ENCODE results near the gene ELAVL1. TPM values are rescaled to one million over a fixed set of nuclear protein-coding genes. Genes with fewer than 3 reads are reported as not detected.

ELAVL1 gene
- total RNA-seq, 1 donor from 2014 or later = 108 TPM

GRCh38 chr19:7914598-7915045, 90.8 kb downstream of the ELAVL1 start, which contains the start of gene TGFBR3L:
TGFBR3L (plus strand) TSS chr19:7914830.
- Mint-ChIP-seq H3K9me3 (no peaks in the 10 kb centered on the region), H3K36me3 (peaks cover 12% of the 10 kb centered on the region), H3K27me3 (ENCODE audit: insufficient read depth, low read depth) (peaks cover 34% of the 10 kb centered on the region), H3K4me3 (peak within 1 kb of the TSS; percentile 76), H3K4me1 (peaks cover 12% of the 10 kb centered on the region), H3K27ac (no peak within 1 kb of the TSS)
- H3K36me3 ChIP-seq = no peaks in the 10 kb centered on the region
- peaks cover 27% of the 10 kb centered on the region for H4K20me1 ChIP-seq (ENCODE audit: low read depth)
- H3K9ac ChIP-seq = no peak within 1 kb of the TSS
- H3K27me3 ChIP-seq = peaks cover 62% of the 10 kb centered on the region
- H3K4me1 ChIP-seq = peaks cover 8% of the 10 kb centered on the region
- no peaks in the 10 kb centered on the region for H3K9me3 ChIP-seq (ENCODE audit: low read depth)
- H3K4me3 ChIP-seq = no peak within 1 kb of the TSS
- H3K79me2 ChIP-seq (ENCODE audit: low read depth) = no peaks in the 10 kb centered on the region
- H2AFZ ChIP-seq (replicated peaks) = no peak within 1 kb of the TSS
- TF ChIP-seq CTCF (IDR thresholded peaks at IDR 0.05) = no peak
- no peak for TF ChIP-seq EZH2 (IDR thresholded peaks at IDR 0.05)
- no peak for TF ChIP-seq EZH2phosphoT487 (IDR thresholded peaks at IDR 0.05)
- no peak within 1 kb of the TSS for H3K4me2 ChIP-seq
- no peak for DNase-seq (ENCODE audit: low spot score)
- H3F3A ChIP-seq (ENCODE audit: low read depth) = peaks cover 25% of the 10 kb centered on the region
- H3K27ac ChIP-seq = no peak within 1 kb of the TSS

- H3K4me2 ChIP-seq = no peak overlapping the region
- no peak overlapping the region for H3K4me3 Mint-ChIP-seq
- H3K4me1 ChIP-seq = peaks cover 7% of the 10 kb centered on the region
- no peak overlapping the region for H3K4me3 ChIP-seq
- H4K20me1 ChIP-seq (ENCODE audit: low read depth) = peaks cover 29% of the 10 kb centered on the region
- peaks cover 57% of the 10 kb centered on the region for H3K27me3 ChIP-seq
- peaks cover 20% of the 10 kb centered on the region for H3F3A ChIP-seq (ENCODE audit: low read depth)
- no peaks in the 10 kb centered on the region for H3K36me3 ChIP-seq
- TF ChIP-seq CTCF (IDR thresholded peaks at IDR 0.05) (no peak), EZH2 (IDR thresholded peaks at IDR 0.05) (no peak), EZH2phosphoT487 (IDR thresholded peaks at IDR 0.05) (no peak)
- H3K9ac ChIP-seq = no peak overlapping the region
- no peak overlapping the region for H3K27ac Mint-ChIP-seq
- no peaks in the 10 kb centered on the region for H3K9me3 Mint-ChIP-seq
- H3K27me3 Mint-ChIP-seq (ENCODE audit: insufficient read depth, low read depth) = peaks cover 32% of the 10 kb centered on the region
- DNase-seq (ENCODE audit: low spot score) = no peak
- H3K79me2 ChIP-seq (ENCODE audit: low read depth) = no peaks in the 10 kb centered on the region
- no peak overlapping the region for H2AFZ ChIP-seq (replicated peaks)
- H3K9me3 ChIP-seq (ENCODE audit: low read depth) = no peaks in the 10 kb centered on the region
- peaks cover 11% of the 10 kb centered on the region for H3K4me1 Mint-ChIP-seq
- H3K27ac ChIP-seq = no peak overlapping the region
- H3K36me3 Mint-ChIP-seq = peaks cover 12% of the 10 kb centered on the region
Measured at GRCh38 chr19:7914099-7914498, 91.3 kb downstream of the ELAVL1 start.

GRCh38 chr19:7913652-7914051, 91.8 kb downstream of the ELAVL1 start:
- H2AFZ ChIP-seq (replicated peaks) = no peak overlapping the region
- H3K4me3 Mint-ChIP-seq = peak overlapping the region; percentile 71
- peaks cover 32% of the 10 kb centered on the region for H3K27me3 Mint-ChIP-seq (ENCODE audit: insufficient read depth, low read depth)
- no peak overlapping the region for H3K9ac ChIP-seq
- peaks cover 12% of the 10 kb centered on the region for H3K36me3 Mint-ChIP-seq
- H3K36me3 ChIP-seq = no peaks in the 10 kb centered on the region
- H3K4me1 Mint-ChIP-seq = peaks cover 11% of the 10 kb centered on the region
- H3K4me3 ChIP-seq = no peak overlapping the region
- H3K4me1 ChIP-seq = peaks cover 7% of the 10 kb centered on the region
- H3K9me3 Mint-ChIP-seq = no peaks in the 10 kb centered on the region
- H3K27ac Mint-ChIP-seq = no peak overlapping the region
- no peak overlapping the region for H3K27ac ChIP-seq
- H3F3A ChIP-seq (ENCODE audit: low read depth) = peaks cover 20% of the 10 kb centered on the region
- no peaks in the 10 kb centered on the region for H3K79me2 ChIP-seq (ENCODE audit: low read depth)
- no peak for DNase-seq (ENCODE audit: low spot score)
- H4K20me1 ChIP-seq (ENCODE audit: low read depth) = peaks cover 31% of the 10 kb centered on the region
- peaks cover 53% of the 10 kb centered on the region for H3K27me3 ChIP-seq
- H3K4me2 ChIP-seq = no peak overlapping the region
- TF ChIP-seq CTCF (IDR thresholded peaks at IDR 0.05) (no peak), EZH2phosphoT487 (IDR thresholded peaks at IDR 0.05) (no peak), EZH2 (IDR thresholded peaks at IDR 0.05) (no peak)
- no peaks in the 10 kb centered on the region for H3K9me3 ChIP-seq (ENCODE audit: low read depth)

Data from neural progenitor cell (in vitro differentiated cells).